Ascending aorta (tissue), 2 donors: ENCODE data around the gene ETV5. TPM values are rescaled to one million over a fixed set of nuclear protein-coding genes. Genes with fewer than 3 reads are reported as not detected.

Experiments
- DNase-seq, 2 donors: peaks; one replicate each; pipeline ENCODE4 v3.0.0-alpha.2; 2019; ENCODE audit warnings: low spot score in 2 of 2
- H3K27ac ChIP-seq, 2 donors: fragments of 200-600 bp; sonication (generic); one replicate each; pipeline ENCODE4 v1.5.1; 2016 to 2017; ENCODE audit warnings: mild to moderate bottlenecking in 1 of 2
- H3K27me3 ChIP-seq: fragments of 200-600 bp; sonication (generic); one replicate; pipeline ENCODE4 v1.5.1; 2017
- H3K36me3 ChIP-seq, 2 donors: fragments of 200-600 bp; sonication (generic); one replicate each; pipeline ENCODE4 v1.5.1; 2016
- H3K4me1 ChIP-seq, 2 donors: fragments of 200-600 bp; sonication (generic); one replicate each; pipeline ENCODE4 v1.5.1; 2016 to 2017; ENCODE audit warnings: mild to moderate bottlenecking in 1 of 2
- H3K4me3 ChIP-seq, 2 donors: fragments of 200-600 bp; sonication (generic); one replicate each; pipeline ENCODE4 v1.5.1; 2016 to 2017; ENCODE audit warnings: mild to moderate bottlenecking in 1 of 2
- H3K9me3 ChIP-seq, 2 donors: fragments of 200-600 bp; sonication (generic); one replicate each; pipeline ENCODE4 v1.5.1; 2016
- CTCF ChIP-seq, 3 experiments: fragments of 200-600 bp in 2 of 3; fragments of 450-650 bp in 1 of 3; sonication (generic) in 2 of 3; IDR thresholded peaks; one replicate each; pipeline ENCODE4 v1.5.1; 2016 to 2019; ENCODE audit warnings: antibody characterized with exemption in 3 of 3, mild to moderate bottlenecking in 1 of 3, moderate library complexity in 1 of 3
- intact Hi-C: fragments of 100-400 bp; cut with DNase I; formaldehyde crosslinking; loops from one replicate; pipeline ENCODE4 v1.15.1; 2023
- total RNA-seq: library from RNA; depleted of rRNA; stranded (reverse); fragments of >200 nt; gene quantifications from one replicate; pipeline ENCODE4 v1.1.0, GENCODE V29; 2016

ETV5 gene
- total RNA-seq, 1 donor from 2014 or later, result 15.8 TPM

- no peak for DNase-seq
- Histone ChIP-seq H3K9me3 (no peaks in the 10 kb centered on the region), H3K4me1 (no peaks in the 10 kb centered on the region), H3K27ac (no peak overlapping the region), H3K27me3 (no peaks in the 10 kb centered on the region), H3K36me3 (no peaks in the 10 kb centered on the region), H3K4me3 (no peak overlapping the region)
- intact Hi-C loops, result no loop called here
- no peak for TF ChIP-seq CTCF (IDR thresholded peaks at IDR 0.05)
Observed at GRCh38 chr3:186129206-186129605, 20.3 kb upstream of the ETV5 start.

- Histone ChIP-seq H3K27me3 (no peaks in the 10 kb centered on the region), H3K4me1 (no peaks in the 10 kb centered on the region), H3K27ac (no peak overlapping the region), H3K36me3 (no peaks in the 10 kb centered on the region), H3K4me3 (no peak overlapping the region), H3K9me3 (no peaks in the 10 kb centered on the region)
- no peak for DNase-seq
- TF ChIP-seq CTCF (IDR thresholded peaks at IDR 0.05), result no peak
- intact Hi-C loops, result no loop called here
Observed at GRCh38 chr3:186128158-186128557, 19.3 kb upstream of the ETV5 start.

GRCh38 chr3:186127463-186127862, 18.6 kb upstream of the ETV5 start:
- no peak for TF ChIP-seq CTCF (IDR thresholded peaks at IDR 0.05)
- no peaks in the 10 kb centered on the region for H3K36me3 ChIP-seq
- H3K4me3 ChIP-seq, result no peak overlapping the region
- H3K4me1 ChIP-seq, result no peaks in the 10 kb centered on the region
- intact Hi-C loops, result no loop called here
- no peaks in the 10 kb centered on the region for H3K9me3 ChIP-seq
- H3K27ac ChIP-seq, result no peak overlapping the region
- DNase-seq, result no peak
- no peaks in the 10 kb centered on the region for H3K27me3 ChIP-seq

GRCh38 chr3:186125118-186125517, 16.2 kb upstream of the ETV5 start:
- Histone ChIP-seq H3K36me3 (no peaks in the 10 kb centered on the region), H3K4me3 (no peak overlapping the region), H3K27ac (no peak overlapping the region), H3K27me3 (no peaks in the 10 kb centered on the region), H3K4me1 (no peaks in the 10 kb centered on the region), H3K9me3 (no peaks in the 10 kb centered on the region)
- no peak for TF ChIP-seq CTCF (IDR thresholded peaks at IDR 0.05)
- intact Hi-C loops, result no loop called here
- no peak for DNase-seq

- no peak for DNase-seq
- intact Hi-C loops, result no loop called here
- no peak overlapping the region for H3K27ac ChIP-seq
Observed at GRCh38 chr3:186124592-186124991, 15.7 kb upstream of the ETV5 start.

More at GRCh38 chr3:186124592-186124991, 15.7 kb upstream of the ETV5 start:
- Histone ChIP-seq H3K9me3 (no peaks in the 10 kb centered on the region), H3K27me3 (no peaks in the 10 kb centered on the region), H3K4me1 (no peaks in the 10 kb centered on the region), H3K36me3 (no peaks in the 10 kb centered on the region), H3K4me3 (no peak overlapping the region)
- TF ChIP-seq CTCF (IDR thresholded peaks at IDR 0.05), result no peak
